PFSK-1 (cell line): Measurements from ENCODE around the gene JPH3.

Source experiments
- FOXP2 ChIP-seq: optimal IDR thresholded peaks from 2 replicates; pipeline ENCODE3; 2011; ENCODE audit warnings: borderline replicate concordance, control low read depth, inconsistent platforms; ENCODE audit not compliant: insufficient read depth; ENCODE audit errors: extremely low read length, extremely low read depth
- POLR2AphosphoS5 ChIP-seq: IDR thresholded peaks from 2 replicates; pipeline ENCODE4 v1.6.1; 2012; ENCODE audit warnings: low read depth, mild to moderate bottlenecking, control low read depth, low read length, moderate library complexity
- REST ChIP-seq, 2 experiments: IDR thresholded peaks; 2 replicates each; pipeline versions ENCODE4 v1.6.1 to v1.8.0; 2011 to 2012; ENCODE audit warnings: low read depth in 2 of 2, low read length in 2 of 2, control low read depth in 1 of 2, inconsistent platforms in 1 of 2, mild to moderate bottlenecking in 1 of 2, moderate library complexity in 1 of 2; ENCODE audit not compliant: insufficient read depth in 1 of 2
- SIN3A ChIP-seq: IDR thresholded peaks from 2 replicates; pipeline ENCODE4 v1.6.1; 2012; ENCODE audit warnings: mild to moderate bottlenecking, low read length, moderate library complexity, borderline replicate concordance; ENCODE audit not compliant: insufficient read depth
- TAF1 ChIP-seq: IDR thresholded peaks from 2 replicates; pipeline ENCODE4 v1.6.1; 2012; ENCODE audit warnings: low read length, control low read depth, borderline replicate concordance; ENCODE audit not compliant: insufficient read depth

The JPH3 gene

GRCh38 chr16:87653234-87653633, 50.9 kb downstream of the JPH3 start:
- TF ChIP-seq POLR2AphosphoS5 (no peak), TAF1 (no peak), SIN3A (no peak), REST (IDR thresholded peaks at IDR 0.05; ENCODE audit: insufficient read depth in 1 of 2, low read depth in 2 of 2, low read length in 2 of 2) (no peak), FOXP2 (no peak)

GRCh38 chr16:87654826-87655225, 52.5 kb downstream of the JPH3 start:
- TF ChIP-seq POLR2AphosphoS5 (no peak), TAF1 (no peak), REST (IDR thresholded peaks at IDR 0.05; ENCODE audit: insufficient read depth in 1 of 2, low read depth in 2 of 2, low read length in 2 of 2) (no peak), FOXP2 (no peak), SIN3A (no peak)

GRCh38 chr16:87656328-87656727, 54.0 kb downstream of the JPH3 start:
- TF ChIP-seq TAF1 (no peak), SIN3A (no peak)

GRCh38 chr16:87657621-87658192, 55.4 kb downstream of the JPH3 start:
- no peak for TF ChIP-seq POLR2AphosphoS5
- TF ChIP-seq TAF1: no peak
- no peak for TF ChIP-seq REST (IDR thresholded peaks at IDR 0.05; ENCODE audit: insufficient read depth in 1 of 2, low read depth in 2 of 2, low read length in 2 of 2)
- no peak for TF ChIP-seq SIN3A
- TF ChIP-seq FOXP2: no peak

GRCh38 chr16:87658564-87659225, 56.4 kb downstream of the JPH3 start:
- TF ChIP-seq REST (IDR thresholded peaks at IDR 0.05; ENCODE audit: insufficient read depth in 1 of 2, low read depth in 2 of 2, low read length in 2 of 2) (no peak), FOXP2 (no peak), TAF1 (no peak), SIN3A (no peak), POLR2AphosphoS5 (no peak)
